ENCODE measurements around the gene SLC4A5. TPM values are rescaled to one million over a fixed set of nuclear protein-coding genes. Genes with fewer than 3 reads are reported as not detected.

The SLC4A5 gene
- polyA plus RNA-seq, 1 of the 3 experiments (the other 2 are of a cell fraction): 0.25 TPM

DNA sequence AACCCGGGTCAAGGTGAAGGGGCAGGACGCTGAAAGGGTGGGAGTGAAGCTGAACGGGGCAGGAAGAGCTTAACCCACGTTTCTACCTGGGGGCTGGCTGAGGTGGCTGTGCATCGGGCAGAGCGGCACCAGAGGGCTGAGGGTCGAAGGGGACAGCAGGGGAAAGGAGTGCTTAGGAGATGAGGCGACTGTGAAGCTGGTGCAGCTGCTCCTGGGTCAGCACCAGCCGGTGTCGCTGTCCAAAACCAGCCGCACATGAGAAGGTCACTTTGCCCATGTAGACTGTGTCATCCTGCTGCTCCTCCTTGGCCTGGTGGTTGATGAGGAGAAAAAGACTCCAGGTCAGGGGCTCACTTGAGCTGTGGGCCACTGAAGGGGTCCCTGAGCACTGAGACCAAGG, 18.1 kb upstream of the SLC4A5 start:
- H3K9me3 ChIP-seq: no peaks in the 10 kb centered on the region

DNA sequence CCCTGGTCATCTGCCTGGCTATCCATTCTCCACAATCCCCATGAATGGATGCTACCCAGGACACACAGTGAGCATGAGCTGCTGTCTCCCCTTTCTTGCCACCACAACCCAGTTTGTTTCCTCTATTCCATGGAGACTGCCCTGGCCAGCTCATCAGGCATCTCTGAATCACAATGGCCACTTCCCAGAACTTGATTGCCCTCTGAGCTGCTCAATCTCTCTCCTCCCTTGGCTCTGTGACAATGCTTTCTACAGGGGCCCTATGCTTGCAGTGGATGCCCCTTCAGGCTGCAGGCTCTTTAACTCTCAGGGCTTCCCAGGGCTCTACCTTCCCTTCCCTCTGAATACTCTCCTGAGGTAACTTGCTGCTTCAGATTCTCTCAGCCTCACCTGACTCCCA, 14.4 kb upstream of the SLC4A5 start:
- Histone ChIP-seq H3K27me3 (ENCODE audit: insufficient read depth) (no peaks in the 10 kb centered on the region), H3K9ac (no peak overlapping the region), H3K27ac (ENCODE audit: low read depth in 2 of 2, low read length in 1 of 2) (no peak overlapping the region), H3K9me2 (no peaks in the 10 kb centered on the region), H3K9me3 (no peaks in the 10 kb centered on the region), H2AFZ (ENCODE audit: low read depth) (no peak overlapping the region), H3K36me3 (replicated peaks in 1 of 2; ENCODE audit: control insufficient read depth in 1 of 2, insufficient read depth in 2 of 2, low read length in 1 of 2) (peaks cover 28 to 69% of the 10 kb centered on the region in 2 experiments), H3K4me2 (no peak overlapping the region), H3K4me3 (ENCODE audit: low read depth in 2 of 2, low read length in 1 of 2) (no peak overlapping the region), H3K4me1 (ENCODE audit: control insufficient read depth in 1 of 2, insufficient read depth in 2 of 2, low read depth in 1 of 2, low read length in 1 of 2) (no peaks in the 10 kb centered on the region), H4K20me1 (ENCODE audit: insufficient read depth) (no peaks in the 10 kb centered on the region), H3K79me2 (ENCODE audit: insufficient read depth) (no peaks in the 10 kb centered on the region), H3F3A (replicated peaks; ENCODE audit: insufficient read depth) (no peaks in the 10 kb centered on the region)
- ChIA-PET CTCF (interaction anchor here (0.7 to 3.9 kb wide), 3 partner anchors 20 to 34 kb away, joined by 3 to 15 read pairs (median 14); no protein-coding TSS in a partner anchor), POLR2A (interaction anchor here (1.3 kb wide), 1 partner anchor 10 kb away, joined by 3 read pairs; no protein-coding TSS in a partner anchor)
- DNase-seq: no peak
- TF ChIP-seq GABPA (IDR thresholded peaks at IDR 0.05; ENCODE audit: low read depth): no peak
- TF ChIP-seq, protein P1, sequence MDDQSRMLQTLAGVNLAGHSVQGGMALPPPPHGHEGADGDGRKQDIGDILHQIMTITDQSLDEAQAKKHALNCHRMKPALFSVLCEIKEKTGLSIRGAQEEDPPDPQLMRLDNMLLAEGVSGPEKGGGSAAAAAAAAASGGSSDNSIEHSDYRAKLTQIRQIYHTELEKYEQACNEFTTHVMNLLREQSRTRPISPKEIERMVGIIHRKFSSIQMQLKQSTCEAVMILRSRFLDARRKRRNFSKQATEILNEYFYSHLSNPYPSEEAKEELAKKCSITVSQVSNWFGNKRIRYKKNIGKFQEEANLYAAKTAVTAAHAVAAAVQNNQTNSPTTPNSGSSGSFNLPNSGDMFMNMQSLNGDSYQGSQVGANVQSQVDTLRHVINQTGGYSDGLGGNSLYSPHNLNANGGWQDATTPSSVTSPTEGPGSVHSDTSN (IDR thresholded peaks at IDR 0.05): no peak
- no peak for TF ChIP-seq ELF1 (IDR thresholded peaks at IDR 0.05)
- TF ChIP-seq TEAD4 (IDR thresholded peaks at IDR 0.05; ENCODE audit: borderline replicate concordance, insufficient read depth): no peak
- TF ChIP-seq, protein P2, sequence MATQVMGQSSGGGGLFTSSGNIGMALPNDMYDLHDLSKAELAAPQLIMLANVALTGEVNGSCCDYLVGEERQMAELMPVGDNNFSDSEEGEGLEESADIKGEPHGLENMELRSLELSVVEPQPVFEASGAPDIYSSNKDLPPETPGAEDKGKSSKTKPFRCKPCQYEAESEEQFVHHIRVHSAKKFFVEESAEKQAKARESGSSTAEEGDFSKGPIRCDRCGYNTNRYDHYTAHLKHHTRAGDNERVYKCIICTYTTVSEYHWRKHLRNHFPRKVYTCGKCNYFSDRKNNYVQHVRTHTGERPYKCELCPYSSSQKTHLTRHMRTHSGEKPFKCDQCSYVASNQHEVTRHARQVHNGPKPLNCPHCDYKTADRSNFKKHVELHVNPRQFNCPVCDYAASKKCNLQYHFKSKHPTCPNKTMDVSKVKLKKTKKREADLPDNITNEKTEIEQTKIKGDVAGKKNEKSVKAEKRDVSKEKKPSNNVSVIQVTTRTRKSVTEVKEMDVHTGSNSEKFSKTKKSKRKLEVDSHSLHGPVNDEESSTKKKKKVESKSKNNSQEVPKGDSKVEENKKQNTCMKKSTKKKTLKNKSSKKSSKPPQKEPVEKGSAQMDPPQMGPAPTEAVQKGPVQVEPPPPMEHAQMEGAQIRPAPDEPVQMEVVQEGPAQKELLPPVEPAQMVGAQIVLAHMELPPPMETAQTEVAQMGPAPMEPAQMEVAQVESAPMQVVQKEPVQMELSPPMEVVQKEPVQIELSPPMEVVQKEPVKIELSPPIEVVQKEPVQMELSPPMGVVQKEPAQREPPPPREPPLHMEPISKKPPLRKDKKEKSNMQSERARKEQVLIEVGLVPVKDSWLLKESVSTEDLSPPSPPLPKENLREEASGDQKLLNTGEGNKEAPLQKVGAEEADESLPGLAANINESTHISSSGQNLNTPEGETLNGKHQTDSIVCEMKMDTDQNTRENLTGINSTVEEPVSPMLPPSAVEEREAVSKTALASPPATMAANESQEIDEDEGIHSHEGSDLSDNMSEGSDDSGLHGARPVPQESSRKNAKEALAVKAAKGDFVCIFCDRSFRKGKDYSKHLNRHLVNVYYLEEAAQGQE (IDR thresholded peaks at IDR 0.05; ENCODE audit: low read depth, low read length): no peak
- TF ChIP-seq NRF1 (IDR thresholded peaks at IDR 0.05; ENCODE audit: low read depth, low read length): no peak
- TF ChIP-seq YY1 (IDR thresholded peaks at IDR 0.05; ENCODE audit: low read depth): no peak
- TF ChIP-seq, protein P3, sequence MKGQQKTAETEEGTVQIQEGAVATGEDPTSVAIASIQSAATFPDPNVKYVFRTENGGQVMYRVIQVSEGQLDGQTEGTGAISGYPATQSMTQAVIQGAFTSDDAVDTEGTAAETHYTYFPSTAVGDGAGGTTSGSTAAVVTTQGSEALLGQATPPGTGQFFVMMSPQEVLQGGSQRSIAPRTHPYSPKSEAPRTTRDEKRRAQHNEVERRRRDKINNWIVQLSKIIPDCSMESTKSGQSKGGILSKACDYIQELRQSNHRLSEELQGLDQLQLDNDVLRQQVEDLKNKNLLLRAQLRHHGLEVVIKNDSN (IDR thresholded peaks at IDR 0.05; ENCODE audit: borderline replicate concordance, low read depth): no peak
- no peak for TF ChIP-seq SIN3A (IDR thresholded peaks at IDR 0.05; ENCODE audit: borderline replicate concordance, low read depth, low read length)
- TF ChIP-seq TAF1 (IDR thresholded peaks at IDR 0.05; ENCODE audit: borderline replicate concordance, low read depth, low read length): no peak

More for the DNA sequence above, 18.1 kb upstream of the SLC4A5 start:
- Histone ChIP-seq H2AFZ (ENCODE audit: low read depth) (no peak overlapping the region), H3K4me3 (ENCODE audit: low read depth in 2 of 2, low read length in 1 of 2) (no peak overlapping the region), H4K20me1 (ENCODE audit: insufficient read depth) (no peaks in the 10 kb centered on the region), H3K79me2 (ENCODE audit: insufficient read depth) (no peaks in the 10 kb centered on the region), H3K27ac (ENCODE audit: low read depth in 2 of 2, low read length in 1 of 2) (no peak overlapping the region), H3K9ac (no peak overlapping the region), H3K27me3 (ENCODE audit: insufficient read depth) (no peaks in the 10 kb centered on the region), H3F3A (replicated peaks; ENCODE audit: insufficient read depth) (no peaks in the 10 kb centered on the region), H3K4me1 (ENCODE audit: control insufficient read depth in 1 of 2, insufficient read depth in 2 of 2, low read depth in 1 of 2, low read length in 1 of 2) (no peaks in the 10 kb centered on the region), H3K36me3 (replicated peaks in 1 of 2; ENCODE audit: control insufficient read depth in 1 of 2, insufficient read depth in 2 of 2, low read length in 1 of 2) (peaks cover 33 to 95% of the 10 kb centered on the region in 2 experiments), H3K4me2 (no peak overlapping the region), H3K9me2 (no peaks in the 10 kb centered on the region)
- TF ChIP-seq RXRA (IDR thresholded peaks at IDR 0.05; ENCODE audit: borderline replicate concordance, low read depth) (no peak), POLR2AphosphoS5 (IDR thresholded peaks at IDR 0.05; ENCODE audit: low read depth, low read length) (no peak), RCOR1 (IDR thresholded peaks at IDR 0.05; ENCODE audit: low read length) (no peak), SMC3 (IDR thresholded peaks at IDR 0.05; ENCODE audit: low read depth, low read length) (no peak), ZBTB33 (IDR thresholded peaks at IDR 0.05; ENCODE audit: borderline replicate concordance, low read depth) (no peak), GATA2 (CRISPR knock-in tag; IDR thresholded peaks at IDR 0.05) (no peak), SIN3A (IDR thresholded peaks at IDR 0.05; ENCODE audit: borderline replicate concordance, low read depth, low read length) (no peak)
- TF ChIP-seq, protein P3 (IDR thresholded peaks at IDR 0.05; ENCODE audit: borderline replicate concordance, low read depth): no peak
- DNase-seq: no peak
- WGBS (ENCODE audit: low lambda C conversion rate): 83% methylated on average over 8 of the region's 11 CpGs
- POLR2A ChIA-PET: no interaction called here
- CTCF ChIA-PET: interaction anchor here (1.2 to 4.2 kb wide), 2 partner anchors 26 to 30 kb away, joined by 3 to 31 read pairs; no protein-coding TSS in a partner anchor
